Stimulated activated naive B cell treated with anti-CD40 and anti-IgM and Interleukin-4, amounts not matched to agents 10 μg/mL and 1 μg/mL and 100 μg/mL, for 72 hours (primary cell): ENCODE data around the gene CRYBA4.

Source experiments
- ATAC-seq, 2 donors: fragments of 150-1000 bp; cut with Tn5 transposase; replicated peaks; 2 replicates each; pipeline ENCODE4 v1.10.0; 2021; ENCODE audit warnings: moderate library complexity in 1 of 2
- DNase-seq: peaks from one replicate; pipeline ENCODE4 v3.0.0; 2021
- H3K27ac Mint-ChIP-seq: one replicate; pipeline ENCODE4 v1.8.0; 2022; ENCODE audit warnings: mild to moderate bottlenecking, mixed read lengths
- H3K27me3 Mint-ChIP-seq, 2 donors: one replicate each; pipeline ENCODE4 v1.8.0; 2022; ENCODE audit warnings: mixed read lengths in 2 of 2
- H3K36me3 Mint-ChIP-seq, 2 donors: one replicate each; pipeline ENCODE4 v1.8.0; 2022; ENCODE audit warnings: mixed read lengths in 2 of 2, mild to moderate bottlenecking in 1 of 2
- H3K4me1 Mint-ChIP-seq, 2 donors: one replicate each; pipeline ENCODE4 v1.8.0; 2022; ENCODE audit warnings: mixed read lengths in 2 of 2, mild to moderate bottlenecking in 1 of 2
- H3K4me3 Mint-ChIP-seq, 2 donors: one replicate each; pipeline ENCODE4 v1.8.0; 2022; ENCODE audit warnings: mild to moderate bottlenecking in 2 of 2, mixed read lengths in 2 of 2, moderate library complexity in 1 of 2
- H3K9me3 Mint-ChIP-seq, 2 donors: one replicate each; pipeline ENCODE4 v1.8.0; 2022; ENCODE audit warnings: mixed read lengths in 2 of 2, mild to moderate bottlenecking in 1 of 2

CRYBA4 gene

GRCh38 chr22:26587991-26588613, 33.7 kb upstream of the CRYBA4 start:
- H3K36me3 Mint-ChIP-seq, result peaks cover 0 to 4% of the 10 kb centered on the region in 2 donors
- ATAC-seq (no peak), DNase-seq (no peak)
- H3K9me3 Mint-ChIP-seq, result peaks cover 0 to 2% of the 10 kb centered on the region in 2 donors
- peak overlapping the region; percentile 27 for H3K27ac Mint-ChIP-seq
- no peaks in the 10 kb centered on the region for H3K27me3 Mint-ChIP-seq
- H3K4me1 Mint-ChIP-seq, result peaks cover 38 to 56% of the 10 kb centered on the region in 2 donors
- peak overlapping the region; percentile 89 to 92 for H3K4me3 Mint-ChIP-seq

GRCh38 chr22:26588729-26589366, 32.9 kb upstream of the CRYBA4 start:
- ATAC-seq, result no peak
- H3K9me3 Mint-ChIP-seq, result peaks cover 0 to 2% of the 10 kb centered on the region in 2 donors
- H3K36me3 Mint-ChIP-seq, result peaks cover 0 to 3% of the 10 kb centered on the region in 2 donors
- no peaks in the 10 kb centered on the region for H3K27me3 Mint-ChIP-seq
- H3K27ac Mint-ChIP-seq, result peak overlapping the region; percentile 92
- DNase-seq, result no peak
- H3K4me1 Mint-ChIP-seq, result peaks cover 38 to 57% of the 10 kb centered on the region in 2 donors
- peak overlapping the region; percentile 89 to 92 for H3K4me3 Mint-ChIP-seq

- peaks cover 0 to 2% of the 10 kb centered on the region in 2 donors for H3K9me3 Mint-ChIP-seq
- H3K27ac Mint-ChIP-seq, result peak overlapping the region; percentile 92
- peaks cover 36 to 57% of the 10 kb centered on the region in 2 donors for H3K4me1 Mint-ChIP-seq
- DNase-seq, result peak; percentile 6
- H3K4me3 Mint-ChIP-seq, result peak overlapping the region; percentile 89 to 92
- peak; percentile 28 to 49 for ATAC-seq
- no peaks in the 10 kb centered on the region for H3K27me3 Mint-ChIP-seq
- no peaks in the 10 kb centered on the region for H3K36me3 Mint-ChIP-seq
These were observed 32.4 kb upstream of the CRYBA4 start for GRCh38 chr22:26589367-26589844.

- H3K4me1 Mint-ChIP-seq, result peaks cover 35 to 55% of the 10 kb centered on the region in 2 donors
- DNase-seq, result peak; percentile 60
These were observed 31.7 kb upstream of the CRYBA4 start, which contains the start of gene TPST2 for GRCh38 chr22:26589845-26590736. Gene TPST2, minus strand, starts transcription at chr22:26590132. Its CDS starts 48,502 bp downstream, at chr22:26541630.

GRCh38 chr22:26592421-26592891, 29.3 kb upstream of the CRYBA4 start:
- H3K9me3 Mint-ChIP-seq, result peaks cover 0 to 2% of the 10 kb centered on the region in 2 donors
- H3K4me1 Mint-ChIP-seq, result peaks cover 24 to 36% of the 10 kb centered on the region in 2 donors
- no peak overlapping the region for H3K4me3 Mint-ChIP-seq
- no peak overlapping the region for H3K27ac Mint-ChIP-seq
- DNase-seq (no peak), ATAC-seq (no peak)
- no peaks in the 10 kb centered on the region for H3K36me3 Mint-ChIP-seq
- no peaks in the 10 kb centered on the region for H3K27me3 Mint-ChIP-seq

More at GRCh38 chr22:26589845-26590736, 31.7 kb upstream of the CRYBA4 start, which contains the start of gene TPST2:
- peaks cover 0 to 2% of the 10 kb centered on the region in 2 donors for H3K9me3 Mint-ChIP-seq
- H3K27ac Mint-ChIP-seq, result peak within 1 kb of the TSS; percentile 92
- H3K36me3 Mint-ChIP-seq, result no peaks in the 10 kb centered on the region
- H3K4me3 Mint-ChIP-seq, result peak within 1 kb of the TSS; percentile 92 to 97
- ATAC-seq, result peak; percentile 89 to 94
- no peaks in the 10 kb centered on the region for H3K27me3 Mint-ChIP-seq

GRCh38 chr22:26593763-26594162, 28.0 kb upstream of the CRYBA4 start:
- no peaks in the 10 kb centered on the region for H3K9me3 Mint-ChIP-seq
- ATAC-seq (no peak), DNase-seq (no peak)
- no peaks in the 10 kb centered on the region for H3K27me3 Mint-ChIP-seq
- H3K4me3 Mint-ChIP-seq, result no peak overlapping the region
- peaks cover 18 to 27% of the 10 kb centered on the region in 2 donors for H3K4me1 Mint-ChIP-seq
- no peaks in the 10 kb centered on the region for H3K36me3 Mint-ChIP-seq
- no peak overlapping the region for H3K27ac Mint-ChIP-seq

- no peak overlapping the region for H3K4me3 Mint-ChIP-seq
- peaks cover 7 to 11% of the 10 kb centered on the region in 2 donors for H3K4me1 Mint-ChIP-seq
- ATAC-seq (no peak), DNase-seq (no peak)
- H3K36me3 Mint-ChIP-seq, result no peaks in the 10 kb centered on the region
- no peak overlapping the region for H3K27ac Mint-ChIP-seq
- no peaks in the 10 kb centered on the region for H3K9me3 Mint-ChIP-seq
- no peaks in the 10 kb centered on the region for H3K27me3 Mint-ChIP-seq
These were observed 24.7 kb upstream of the CRYBA4 start for GRCh38 chr22:26597026-26597425.

- Mint-ChIP-seq H3K36me3 (no peaks in the 10 kb centered on the region), H3K4me3 (no peak overlapping the region), H3K9me3 (no peaks in the 10 kb centered on the region), H3K4me1 (peaks cover 3 to 7% of the 10 kb centered on the region in 2 donors), H3K27ac (no peak overlapping the region), H3K27me3 (no peaks in the 10 kb centered on the region)
- ATAC-seq (no peak), DNase-seq (no peak)
These were observed 24.3 kb upstream of the CRYBA4 start for GRCh38 chr22:26597480-26597879.

GRCh38 chr22:26599505-26599904, 22.3 kb upstream of the CRYBA4 start:
- Mint-ChIP-seq H3K36me3 (no peaks in the 10 kb centered on the region), H3K4me3 (no peak overlapping the region), H3K27ac (no peak overlapping the region), H3K27me3 (no peaks in the 10 kb centered on the region), H3K4me1 (no peaks in the 10 kb centered on the region), H3K9me3 (no peaks in the 10 kb centered on the region)
- no peak for DNase-seq
- ATAC-seq, result no peak

- no peaks in the 10 kb centered on the region for H3K27me3 Mint-ChIP-seq
- DNase-seq (no peak), ATAC-seq (no peak)
- H3K4me3 Mint-ChIP-seq, result no peak overlapping the region
- H3K27ac Mint-ChIP-seq, result peak overlapping the region; percentile 6
- no peaks in the 10 kb centered on the region for H3K36me3 Mint-ChIP-seq
- no peaks in the 10 kb centered on the region for H3K9me3 Mint-ChIP-seq
- H3K4me1 Mint-ChIP-seq, result no peaks in the 10 kb centered on the region
These were observed 20.0 kb upstream of the CRYBA4 start for GRCh38 chr22:26601726-26602125.

- DNase-seq, result no peak
- H3K4me1 Mint-ChIP-seq, result no peaks in the 10 kb centered on the region
These were observed 19.6 kb upstream of the CRYBA4 start for GRCh38 chr22:26602127-26602526.

GRCh38 chr22:26604368-26604767, 17.4 kb upstream of the CRYBA4 start:
- DNase-seq, result no peak
- no peaks in the 10 kb centered on the region for H3K27me3 Mint-ChIP-seq

More at GRCh38 chr22:26602127-26602526, 19.6 kb upstream of the CRYBA4 start:
- no peaks in the 10 kb centered on the region for H3K36me3 Mint-ChIP-seq
- ATAC-seq, result no peak
- H3K27ac Mint-ChIP-seq, result no peak overlapping the region
- H3K4me3 Mint-ChIP-seq, result no peak overlapping the region
- no peaks in the 10 kb centered on the region for H3K27me3 Mint-ChIP-seq
- H3K9me3 Mint-ChIP-seq, result no peaks in the 10 kb centered on the region

GRCh38 chr22:26606611-26607010, 15.2 kb upstream of the CRYBA4 start:
- no peaks in the 10 kb centered on the region for H3K36me3 Mint-ChIP-seq
- H3K9me3 Mint-ChIP-seq, result no peaks in the 10 kb centered on the region

More at GRCh38 chr22:26604368-26604767, 17.4 kb upstream of the CRYBA4 start:
- Mint-ChIP-seq H3K36me3 (no peaks in the 10 kb centered on the region), H3K9me3 (no peaks in the 10 kb centered on the region), H3K4me1 (peaks cover 0 to 3% of the 10 kb centered on the region in 2 donors), H3K4me3 (no peak overlapping the region), H3K27ac (no peak overlapping the region)
- ATAC-seq, result no peak

GRCh38 chr22:26608129-26608528, 13.6 kb upstream of the CRYBA4 start:
- Mint-ChIP-seq H3K4me3 (no peak overlapping the region), H3K36me3 (no peaks in the 10 kb centered on the region), H3K4me1 (peaks cover 6 to 11% of the 10 kb centered on the region in 2 donors), H3K27me3 (peaks cover 0 to 10% of the 10 kb centered on the region in 2 donors), H3K9me3 (no peaks in the 10 kb centered on the region), H3K27ac (no peak overlapping the region)
- no peak for ATAC-seq
- no peak for DNase-seq

More at GRCh38 chr22:26606611-26607010, 15.2 kb upstream of the CRYBA4 start:
- Mint-ChIP-seq H3K27ac (no peak overlapping the region), H3K4me3 (no peak overlapping the region), H3K4me1 (peaks cover 6 to 11% of the 10 kb centered on the region in 2 donors), H3K27me3 (no peaks in the 10 kb centered on the region)
- no peak for DNase-seq
- no peak for ATAC-seq
